ENCODE results near the gene GPD2. TPM values are rescaled to one million over a fixed set of nuclear protein-coding genes. Genes with fewer than 3 reads are reported as not detected.
"Not testable (repeated sequence)": the region's sequence is repeated elsewhere in the genome, so short reads cannot be mapped to it uniquely, and the experiment has no call there.

The GPD2 gene
- total RNA-seq, 4 donors from 2014 or later = 78.0 to 127 (median 105) TPM

GRCh38 chr2:156601855-156602551, 165.8 kb downstream of the GPD2 start:
- Histone ChIP-seq H3K4me1 (no peaks in the 10 kb centered on the region), H3K4me3 (replicated peaks in 1 of 3) (no peak overlapping the region), H3K27ac (no peak overlapping the region), H3K27me3 (no peaks in the 10 kb centered on the region), H3K36me3 (no peaks in the 10 kb centered on the region), H3K9me3 (no peaks in the 10 kb centered on the region)
- TF ChIP-seq CTCF (IDR thresholded peaks at IDR 0.05) = no peak
- no peak for TF ChIP-seq POLR2A (IDR thresholded peaks at IDR 0.05)
- intact Hi-C loops (cut with DNase I) = no loop called here
- DNase-seq = no peak
- WGBS, 2 donors = 91 to 92% methylated on average over 6 of the region's 6 CpGs

- Histone ChIP-seq H3K4me1 (no peaks in the 10 kb centered on the region), H3K27me3 (no peaks in the 10 kb centered on the region), H3K36me3 (no peaks in the 10 kb centered on the region), H3K4me3 (replicated peaks in 1 of 3) (no peak overlapping the region), H3K9me3 (no peaks in the 10 kb centered on the region), H3K27ac (no peak overlapping the region)
- no peak for DNase-seq
- TF ChIP-seq CTCF (IDR thresholded peaks at IDR 0.05) = no peak
- TF ChIP-seq POLR2A (IDR thresholded peaks at IDR 0.05) = no peak
- intact Hi-C loops (cut with DNase I) = no loop called here
These were observed 166.4 kb downstream of the GPD2 start for GRCh38 chr2:156602552-156602933.

- Histone ChIP-seq H3K36me3 (no peaks in the 10 kb centered on the region), H3K27ac (no peak overlapping the region), H3K4me1 (no peaks in the 10 kb centered on the region), H3K27me3 (no peaks in the 10 kb centered on the region), H3K4me3 (replicated peaks in 1 of 3) (no peak overlapping the region), H3K9me3 (no peaks in the 10 kb centered on the region)
- intact Hi-C loops (cut with DNase I) = no loop called here
- WGBS, 2 donors = 68 to 79% methylated on average over 2 of the region's 2 CpGs
- no peak for DNase-seq
- TF ChIP-seq POLR2A (IDR thresholded peaks at IDR 0.05) (no peak), CTCF (IDR thresholded peaks at IDR 0.05) (no peak)
These were observed 179.7 kb downstream of the GPD2 start for GRCh38 chr2:156615836-156616322.

GRCh38 chr2:156618071-156618470, 181.9 kb downstream of the GPD2 start:
- DNase-seq; H3K9me3 ChIP-seq; H3K4me3 ChIP-seq (replicated peaks in 1 of 3); H3K36me3 ChIP-seq; intact Hi-C loops (cut with DNase I); H3K4me1 ChIP-seq; H3K27me3 ChIP-seq; H3K27ac ChIP-seq: not testable (repeated sequence)
- 97 to 98% methylated on average over 24 to 25 of the region's 33 CpGs for WGBS, 2 donors

GRCh38 chr2:156619021-156619539, 182.9 kb downstream of the GPD2 start:
- DNase-seq = no peak
- intact Hi-C loops (cut with DNase I) = no loop called here
- TF ChIP-seq POLR2A (IDR thresholded peaks at IDR 0.05) (no peak), CTCF (IDR thresholded peaks at IDR 0.05) (no peak)

More at GRCh38 chr2:156619021-156619539, 182.9 kb downstream of the GPD2 start:
- H3K36me3 ChIP-seq = no peaks in the 10 kb centered on the region
- H3K27me3 ChIP-seq = no peaks in the 10 kb centered on the region
- WGBS, 2 donors = 50 to 53% methylated on average over 2 of the region's 2 CpGs
- no peak overlapping the region for H3K4me3 ChIP-seq (replicated peaks in 1 of 3)
- H3K27ac ChIP-seq = no peak overlapping the region
- no peaks in the 10 kb centered on the region for H3K4me1 ChIP-seq
- no peaks in the 10 kb centered on the region for H3K9me3 ChIP-seq
